H7 (cell line): ENCODE results near the gene TH. TPM values are rescaled to one million over a fixed set of nuclear protein-coding genes. Genes with fewer than 3 reads are reported as not detected.

Experiments
- total RNA-seq: library from RNA; depleted of rRNA; stranded (reverse); fragments of >200 nt; shearing (Covaris generic); gene quantifications from 2 replicates; pipeline ENCODE4 v1.2.3, GENCODE V29; 2014; rRNA removed

TH gene
- total RNA-seq, 1 experiment from 2014 or later: not detected

Other genes with a start within 250 kb of the TH start
- gene MRPL23, start 224.5 kb downstream of the TH start, total RNA-seq: 75.9 and 91.1 TPM in 2 replicates
- 0.62 and 1.2 TPM in 2 replicates for gene H19, start 174.0 kb downstream of the TH start, total RNA-seq
- gene IGF2, start 32.4 kb downstream of the TH start, total RNA-seq: 0.78 and 1.2 TPM in 2 replicates
- gene INS, start 10.6 kb downstream of the TH start, total RNA-seq: not detected in 2 replicates
- 0.44 and 0.55 TPM in 2 replicates for gene ASCL2, start 98.8 kb upstream of the TH start, total RNA-seq
- gene C11orf21, start 130.1 kb upstream of the TH start, total RNA-seq: not detected in 2 replicates
- gene TSPAN32, start 130.2 kb upstream of the TH start, total RNA-seq: not detected in 2 replicates
- gene CD81, start 205.5 kb upstream of the TH start, total RNA-seq: 157 and 165 TPM in 2 replicates
- gene TSSC4, start 228.9 kb upstream of the TH start, total RNA-seq: 60.5 and 62.5 TPM in 2 replicates